ENCODE results near the gene FPGS. TPM values are rescaled to one million over a fixed set of nuclear protein-coding genes. Genes with fewer than 3 reads are reported as not detected.

The FPGS gene
- total and polyA plus RNA-seq, 2 of the 4 experiments (the other 2 are of a cell fraction), result 43.9 to 75.7 TPM

GRCh38 chr9:127858041-127858512, 55.4 kb downstream of the FPGS start:
- intact Hi-C loops (cut with micrococcal nuclease) (no loop called here), dilution Hi-C loops (cut with HindIII; ENCODE audit: low sequenced_read_pairs, unreplicated experiment) (no loop called here), in situ Hi-C loops (cut with MboI; ENCODE audit: low sequenced_read_pairs) (no loop called here)
- H3K79me1 ChIP-seq (ENCODE audit: low read depth in 1 of 2, low read length in 2 of 2), result peaks cover 0 to 15% of the 10 kb centered on the region in 2 experiments; a peak in 2 of 4 replicates
- no peak overlapping the region for H3K14ac ChIP-seq (replicated peaks; ENCODE audit: low read depth, low read length)
- H4K91ac ChIP-seq (ENCODE audit: insufficient read depth, low read depth, low read length), result no peak overlapping the region
- H2BK120ac ChIP-seq (ENCODE audit: low read depth, low read length), result no peak overlapping the region
- no peaks in the 10 kb centered on the region for H3K9me3 ChIP-seq (ENCODE audit: control insufficient read depth, insufficient read depth, low read length)
- no peak overlapping the region for H3K23ac ChIP-seq (ENCODE audit: low read depth, low read length)
- H4K20me1 ChIP-seq (ENCODE audit: insufficient read depth, low read length), result no peaks in the 10 kb centered on the region
- BruUV-seq (replicated peaks), result no TSS peak
- H3K18ac ChIP-seq (ENCODE audit: low read depth, low read length), result no peak overlapping the region
- H3K36me3 ChIP-seq (ENCODE audit: control insufficient read depth, insufficient read depth, low read length), result no peaks in the 10 kb centered on the region
- no peak overlapping the region for H3K9ac ChIP-seq (ENCODE audit: low read depth, low read length)
- no peak overlapping the region for H2BK15ac ChIP-seq (ENCODE audit: low read depth, low read length)
- no peak overlapping the region; the same call in 1 of the 2 replicates for H3K4ac ChIP-seq (ENCODE audit: low read depth, low read length)
- H3K27ac ChIP-seq (ENCODE audit: insufficient read depth, low read length), result no peak overlapping the region
- WGBS, 2 experiments (ENCODE audit: extremely low coverage in 2 of 2, insufficient read length in 1 of 2), result 63% methylated on average over 12 of the region's 12 CpGs; no CpG with 5 or more reads in 1 of the 2 experiments
- H2AK9ac ChIP-seq (replicated peaks; ENCODE audit: low read depth, low read length, poor library complexity), result no peak overlapping the region
- peaks cover 8% of the 10 kb centered on the region; the same call in 1 of the 2 replicates for H3K9me1 ChIP-seq (ENCODE audit: insufficient read depth, low read length)
- no peaks in the 10 kb centered on the region for H3K27me3 ChIP-seq (ENCODE audit: control insufficient read depth, insufficient read depth, low read length)
- no peak overlapping the region for H4K8ac ChIP-seq (ENCODE audit: low read depth in 2 of 2, low read length in 2 of 2)
- no peak overlapping the region for H3K56ac ChIP-seq (ENCODE audit: extremely low read depth, insufficient read depth, low read length)
- H3K4me3 ChIP-seq (ENCODE audit: insufficient read depth, low read depth, low read length), result no peak overlapping the region
- H2AFZ ChIP-seq (replicated peaks; ENCODE audit: low read length, poor library complexity), result peak overlapping the region; percentile 8
- H2BK5ac ChIP-seq (ENCODE audit: low read depth, low read length, poor library complexity, severe bottlenecking), result no peak overlapping the region
- H2BK20ac ChIP-seq (ENCODE audit: low read depth, low read length), result no peak overlapping the region
- POLR2A ChIA-PET (ENCODE audit: unreplicated experiment), result no interaction called here
- H3K4me2 ChIP-seq (ENCODE audit: low read depth, low read length), result no peak overlapping the region
- H4K5ac ChIP-seq (ENCODE audit: low read depth, low read length), result no peak overlapping the region
- CTCF ChIA-PET, result no interaction called here
- H3K4me1 ChIP-seq (ENCODE audit: control insufficient read depth, insufficient read depth, low read length), result peaks cover 4% of the 10 kb centered on the region
- DNase-seq, result no peak
- TF ChIP-seq MXI1 (IDR thresholded peaks at IDR 0.05; ENCODE audit: borderline replicate concordance, low read depth, low read length) (no peak), SMC3 (IDR thresholded peaks at IDR 0.05; ENCODE audit: low read depth, low read length) (no peak), RFX5 (IDR thresholded peaks at IDR 0.05; ENCODE audit: low read depth, low read length) (no peak), RCOR1 (IDR thresholded peaks at IDR 0.05; ENCODE audit: insufficient replicate concordance, low read length) (no peak), CTCF (conservative IDR thresholded peaks at IDR 0.05; ENCODE audit: low read depth, low read length) (no peak)
- ATAC-seq (ENCODE audit: low read depth), result no peak
- no peak overlapping the region for H2AK5ac ChIP-seq (ENCODE audit: low read depth, low read length)
